Measurements from ENCODE around the gene ZNF784. TPM values are rescaled to one million over a fixed set of nuclear protein-coding genes. Genes with fewer than 3 reads are reported as not detected.
A peak's percentile ranks its signal among the peaks of the same experiment; 100 is the strongest.

Gene ZNF784
- total and polyA plus RNA-seq, 2 of the 4 experiments (the other 2 are of a cell fraction) = 2.5 to 3.7 TPM

GRCh38 chr19:55598719-55599467 is 25.5 kb downstream of the ZNF784 start:
- H2AFZ ChIP-seq (replicated peaks; ENCODE audit: low read length, poor library complexity) = peak overlapping the region; percentile 98
- 0 out of 2 replicates have a peak overlapping the region, but pooled peaks have one; percentile 37 for H2AK5ac ChIP-seq (ENCODE audit: low read depth, low read length)
- peaks cover 4% of the 10 kb centered on the region; the same call in 1 of the 2 replicates for H3K4me1 ChIP-seq (ENCODE audit: control insufficient read depth, insufficient read depth, low read length)
- no peak overlapping the region for H4K5ac ChIP-seq (ENCODE audit: low read depth, low read length)
- H4K8ac ChIP-seq (ENCODE audit: low read depth in 2 of 2, low read length in 2 of 2) = peak overlapping the region; percentile 81 to 97; a peak in 3 of 4 replicates
- peak overlapping the region; percentile 82 for H3K4ac ChIP-seq (ENCODE audit: low read depth, low read length)
- peak overlapping the region; percentile 73 for H3K27ac ChIP-seq (ENCODE audit: insufficient read depth, low read length)
- in situ Hi-C loops (cut with MboI; ENCODE audit: low sequenced_read_pairs) = no loop called here
- peak overlapping the region; percentile 56 for H3K4me3 ChIP-seq (ENCODE audit: insufficient read depth, low read depth, low read length)
- no peaks in the 10 kb centered on the region for H3K27me3 ChIP-seq (ENCODE audit: control insufficient read depth, insufficient read depth, low read length)
- intact Hi-C loops (cut with micrococcal nuclease) = no loop called here
- H3K18ac ChIP-seq (ENCODE audit: low read depth, low read length) = no peak overlapping the region
- peak overlapping the region; percentile 9 for H3K4me2 ChIP-seq (ENCODE audit: low read depth, low read length)
- TF ChIP-seq CHD1 (IDR thresholded peaks at IDR 0.05; ENCODE audit: low read depth, low read length) (no peak; the same call in 1 of the 2 replicates), CEBPB (IDR thresholded peaks at IDR 0.05; ENCODE audit: low read depth, low read length) (no peak), POLR2A (IDR thresholded peaks at IDR 0.05; ENCODE audit: low read depth, low read length) (peak; percentile 78), ELK1 (IDR thresholded peaks at IDR 0.05; ENCODE audit: borderline replicate concordance, low read depth, low read length) (no peak), MAZ (IDR thresholded peaks at IDR 0.05; ENCODE audit: borderline replicate concordance, low read depth, low read length) (peak; percentile 67), MAFK (IDR thresholded peaks at IDR 0.05; ENCODE audit: low read depth, low read length) (no peak)
- no TSS peak for BruUV-seq (replicated peaks)
- ATAC-seq (ENCODE audit: low read depth) (peak; percentile 85), DNase-seq (peak; percentile 96)
- WGBS, 2 experiments (ENCODE audit: extremely low coverage in 2 of 2, insufficient read length in 1 of 2) = 44% methylated on average over 4 of the region's 26 CpGs; no CpG with 5 or more reads in 1 of the 2 experiments
- peaks cover 19 to 36% of the 10 kb centered on the region in 2 experiments for H3K79me1 ChIP-seq (ENCODE audit: low read depth in 1 of 2, low read length in 2 of 2)
- H3K9me1 ChIP-seq (ENCODE audit: insufficient read depth, low read length) = peaks cover 13% of the 10 kb centered on the region
- H2BK20ac ChIP-seq (ENCODE audit: low read depth, low read length) = no peak overlapping the region
- H2AK9ac ChIP-seq (replicated peaks; ENCODE audit: low read depth, low read length, poor library complexity) = peak overlapping the region; percentile 94
- peak overlapping the region; percentile 48 for H3K9ac ChIP-seq (ENCODE audit: low read depth, low read length)
- H4K91ac ChIP-seq (ENCODE audit: insufficient read depth, low read depth, low read length) = peak overlapping the region; percentile 67
- peaks cover 22% of the 10 kb centered on the region for H3K36me3 ChIP-seq (ENCODE audit: control insufficient read depth, insufficient read depth, low read length)
- H2BK15ac ChIP-seq (ENCODE audit: low read depth, low read length) = no peak overlapping the region
- dilution Hi-C loops (cut with HindIII; ENCODE audit: low sequenced_read_pairs, unreplicated experiment) = no loop called here
- CTCF ChIA-PET = interaction anchor here (1.3 kb wide), 1 partner anchor 132 kb away, joined by 6 read pairs; no protein-coding TSS in a partner anchor
- H2BK120ac ChIP-seq (ENCODE audit: low read depth, low read length) = no peak overlapping the region
- H3K56ac ChIP-seq (ENCODE audit: extremely low read depth, insufficient read depth, low read length) = no peak overlapping the region; the same call in 1 of the 2 replicates
- H3K23ac ChIP-seq (ENCODE audit: low read depth, low read length) = no peak overlapping the region
- no peaks in the 10 kb centered on the region for H3K9me3 ChIP-seq (ENCODE audit: control insufficient read depth, insufficient read depth, low read length)
- H4K20me1 ChIP-seq (ENCODE audit: insufficient read depth, low read length) = no peaks in the 10 kb centered on the region
- H3K14ac ChIP-seq (replicated peaks; ENCODE audit: low read depth, low read length) = peak overlapping the region; percentile 51; the same call in 1 of the 2 replicates
- peak overlapping the region; percentile 79 for H2BK5ac ChIP-seq (ENCODE audit: low read depth, low read length, poor library complexity, severe bottlenecking)
- POLR2A ChIA-PET (ENCODE audit: unreplicated experiment) = interaction anchor here (0.5 to 1.4 kb wide), 6 partner anchors 13 to 451 kb away, joined by 3 to 10 read pairs (median 4); partner anchors contain the start of gene ZNF579

Measured in IMR-90 (cell line).